GM12874 (cell line): ENCODE data around the gene SYCP2.

Source experiments
- TF ChIP-seq, protein P1 (sequence below): IDR thresholded peaks from 2 replicates; pipeline ENCODE4 v1.5.1; 2011; ENCODE audit warnings: low read depth, mild to moderate bottlenecking, control low read depth, low read length, moderate library complexity; ENCODE audit not compliant: insufficient read depth

Gene SYCP2

GRCh38 chr20:59863058-59863457 lies 70.4 kb downstream of the SYCP2 start:
- TF ChIP-seq, protein P1, sequence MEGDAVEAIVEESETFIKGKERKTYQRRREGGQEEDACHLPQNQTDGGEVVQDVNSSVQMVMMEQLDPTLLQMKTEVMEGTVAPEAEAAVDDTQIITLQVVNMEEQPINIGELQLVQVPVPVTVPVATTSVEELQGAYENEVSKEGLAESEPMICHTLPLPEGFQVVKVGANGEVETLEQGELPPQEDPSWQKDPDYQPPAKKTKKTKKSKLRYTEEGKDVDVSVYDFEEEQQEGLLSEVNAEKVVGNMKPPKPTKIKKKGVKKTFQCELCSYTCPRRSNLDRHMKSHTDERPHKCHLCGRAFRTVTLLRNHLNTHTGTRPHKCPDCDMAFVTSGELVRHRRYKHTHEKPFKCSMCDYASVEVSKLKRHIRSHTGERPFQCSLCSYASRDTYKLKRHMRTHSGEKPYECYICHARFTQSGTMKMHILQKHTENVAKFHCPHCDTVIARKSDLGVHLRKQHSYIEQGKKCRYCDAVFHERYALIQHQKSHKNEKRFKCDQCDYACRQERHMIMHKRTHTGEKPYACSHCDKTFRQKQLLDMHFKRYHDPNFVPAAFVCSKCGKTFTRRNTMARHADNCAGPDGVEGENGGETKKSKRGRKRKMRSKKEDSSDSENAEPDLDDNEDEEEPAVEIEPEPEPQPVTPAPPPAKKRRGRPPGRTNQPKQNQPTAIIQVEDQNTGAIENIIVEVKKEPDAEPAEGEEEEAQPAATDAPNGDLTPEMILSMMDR = no peak

DNA sequence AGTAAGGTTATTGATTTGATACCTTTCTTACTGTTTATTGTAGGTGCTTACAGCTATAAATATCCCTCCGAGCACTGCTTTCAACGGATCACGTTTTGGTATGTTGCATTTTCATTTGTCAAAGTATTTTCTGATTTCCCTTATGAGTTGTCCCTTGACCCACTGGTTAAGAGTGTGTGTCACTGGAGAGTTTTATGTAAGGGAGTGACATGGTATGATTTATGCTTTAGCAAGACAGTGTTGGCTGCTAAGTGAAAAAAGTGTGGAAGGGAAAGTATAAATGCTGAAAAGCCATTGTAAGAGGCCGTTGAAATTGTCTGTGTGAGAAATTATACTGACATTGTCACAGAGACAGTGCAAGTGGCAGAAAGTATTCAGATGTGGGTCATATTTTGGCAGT lies 72.0 kb downstream of the SYCP2 start:
- TF ChIP-seq, protein P1 = no peak

DNA sequence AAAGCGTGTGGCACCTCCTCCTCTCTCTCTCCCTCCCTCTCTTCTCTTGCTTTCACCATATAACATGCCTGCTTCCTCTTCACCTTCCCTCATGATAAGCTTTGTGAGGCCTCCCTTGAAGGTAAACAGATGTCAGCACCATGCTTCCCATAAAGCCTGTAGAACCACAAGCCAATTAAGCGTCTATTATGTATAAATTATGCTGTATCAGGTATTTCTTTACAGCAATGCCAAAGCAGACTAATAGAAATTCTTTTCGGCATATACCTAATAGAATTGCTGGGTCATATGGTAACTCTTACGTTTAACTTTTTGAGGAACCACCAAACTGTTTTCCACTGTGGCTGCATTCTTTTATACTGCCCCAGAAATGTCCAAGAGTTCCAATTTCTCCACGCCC lies 75.0 kb downstream of the SYCP2 start:
- TF ChIP-seq, protein P1 = no peak

- TF ChIP-seq, protein P1 = no peak
Measured at GRCh38 chr20:59857966-59858365, 75.5 kb downstream of the SYCP2 start.

- TF ChIP-seq, protein P1 = peak; percentile 45
Measured at GRCh38 chr20:59850018-59850641, 83.3 kb downstream of the SYCP2 start.

DNA sequence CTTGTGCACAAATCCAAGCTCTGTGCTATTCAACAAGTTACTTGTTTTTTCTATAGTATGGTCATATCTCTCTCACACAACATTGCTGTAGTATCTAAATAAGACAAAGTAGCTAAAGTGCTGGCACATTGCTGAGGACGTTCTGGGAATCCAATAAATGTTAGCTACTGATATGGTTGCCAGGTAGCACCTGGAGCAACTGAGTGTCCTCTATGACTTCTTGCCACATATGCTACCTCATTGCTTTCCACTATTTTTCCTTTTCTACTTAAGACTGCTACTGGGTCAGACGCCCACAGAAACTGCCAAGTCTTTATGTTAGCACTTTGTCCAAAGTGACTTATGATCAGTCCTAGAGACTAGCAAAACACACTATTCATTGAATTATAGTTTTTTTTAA lies 85.3 kb downstream of the SYCP2 start:
- TF ChIP-seq, protein P1 = no peak

DNA sequence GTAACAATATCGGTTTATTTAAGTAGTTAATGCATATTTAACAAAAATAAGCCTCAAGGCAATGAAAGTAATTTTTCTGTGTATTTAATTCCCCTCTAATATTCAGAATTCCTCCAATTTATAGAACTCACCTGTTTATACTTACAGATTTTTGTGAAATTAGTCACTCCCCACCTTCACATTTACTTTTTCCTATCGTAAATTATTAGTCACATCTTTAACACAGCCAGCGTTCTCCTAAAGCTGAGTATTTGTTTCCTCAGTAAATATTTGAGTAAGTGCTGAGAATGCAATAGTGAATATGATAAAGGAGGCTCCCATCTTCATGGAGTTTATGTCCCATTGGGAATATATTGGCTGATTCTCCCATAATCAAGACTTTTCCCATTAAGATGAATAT lies 88.0 kb downstream of the SYCP2 start:
- TF ChIP-seq, protein P1 = no peak
